Activated CD4-positive, CD25-positive, alpha-beta regulatory T cell (primary cell): Measurements from ENCODE around the gene ZKSCAN8.

ENCODE experiments used
- DNase-seq, 4 experiments: peaks; one replicate each; lab custom pipeline; 2025; lab: John Stamatoyannopoulos, UW

ZKSCAN8 gene

GRCh38 chr6:28139860-28140543, 1.7 kb upstream of the ZKSCAN8 start:
- no peak for DNase-seq

GRCh38 chr6:28140616-28141015, 1.1 kb upstream of the ZKSCAN8 start:
- no peak for DNase-seq

- DNase-seq, result no peak
Observed at GRCh38 chr6:28142446-28142845, 763 bp downstream of the ZKSCAN8 start.

- DNase-seq, result no peak
Observed at GRCh38 chr6:28145231-28145630, 3.5 kb downstream of the ZKSCAN8 start.

GRCh38 chr6:28152531-28152930, 10.8 kb downstream of the ZKSCAN8 start:
- DNase-seq, result no peak

- DNase-seq, result no peak
Observed at GRCh38 chr6:28153546-28153945, 11.9 kb downstream of the ZKSCAN8 start.

- DNase-seq, result no peak
Observed at GRCh38 chr6:28154357-28154756, 12.7 kb downstream of the ZKSCAN8 start.

GRCh38 chr6:28158318-28158717, 16.6 kb downstream of the ZKSCAN8 start:
- no peak for DNase-seq

GRCh38 chr6:28159029-28159607, 17.4 kb downstream of the ZKSCAN8 start:
- DNase-seq, result no peak

- DNase-seq, result no peak
Observed at GRCh38 chr6:28160233-28160632, 18.6 kb downstream of the ZKSCAN8 start.

- peak; percentile 44 to 77 (median 62) for DNase-seq
Observed at GRCh38 chr6:28161410-28162079, 19.9 kb downstream of the ZKSCAN8 start.

- no peak for DNase-seq
Observed at GRCh38 chr6:28165563-28165962, 23.9 kb downstream of the ZKSCAN8 start.

GRCh38 chr6:28167068-28167467, 25.4 kb downstream of the ZKSCAN8 start:
- DNase-seq, result no peak

- no peak for DNase-seq
Observed at GRCh38 chr6:28167926-28168325, 26.2 kb downstream of the ZKSCAN8 start.

- no peak for DNase-seq
Observed at GRCh38 chr6:28171271-28171670, 29.6 kb downstream of the ZKSCAN8 start.

- no peak for DNase-seq
Observed at GRCh38 chr6:28172006-28172405, 30.3 kb downstream of the ZKSCAN8 start.

- no peak for DNase-seq
Observed at GRCh38 chr6:28176373-28176772, 34.7 kb downstream of the ZKSCAN8 start.

- DNase-seq, result no peak
Observed at GRCh38 chr6:28182255-28182654, 40.6 kb downstream of the ZKSCAN8 start.

GRCh38 chr6:28188111-28188979, 46.7 kb downstream of the ZKSCAN8 start:
- DNase-seq, result no peak

GRCh38 chr6:28200020-28200419, 58.3 kb downstream of the ZKSCAN8 start:
- DNase-seq, result no peak

- no peak for DNase-seq
Observed at GRCh38 chr6:28203201-28203600, 61.5 kb downstream of the ZKSCAN8 start.

GRCh38 chr6:28205879-28206278, 64.2 kb downstream of the ZKSCAN8 start:
- DNase-seq, result no peak
